Loucy (cell line): ENCODE data around the gene SPRR3.

Experiments
- H2AFZ ChIP-seq: fragments of 200-600 bp; sonication (generic); 2 replicates; pipeline ENCODE4 v1.6.0; 2016; ENCODE audit warnings: antibody characterized with exemption, mild to moderate bottlenecking, low read length, moderate library complexity
- H3F3A ChIP-seq: fragments of 200-600 bp; 2 replicates; pipeline ENCODE4 v1.6.0; 2016; ENCODE audit warnings: antibody characterized with exemption, low read depth, mild to moderate bottlenecking
- H3K27me3 ChIP-seq: fragments of 200-600 bp; sonication (generic); 2 replicates; pipeline ENCODE4 v1.6.1; 2014; ENCODE audit warnings: low read length, mild to moderate bottlenecking; ENCODE audit not compliant: insufficient read depth, poor library complexity, severe bottlenecking
- H3K36me3 ChIP-seq: fragments of 200-600 bp; sonication (generic); 2 replicates; pipeline ENCODE4 v1.6.1; 2016; ENCODE audit warnings: low read length; ENCODE audit not compliant: insufficient read depth
- H3K4me1 ChIP-seq: fragments of 200-600 bp; sonication (generic); 2 replicates; pipeline ENCODE4 v1.5.1; 2014; ENCODE audit warnings: low read length, mild to moderate bottlenecking; ENCODE audit not compliant: insufficient read depth, poor library complexity, severe bottlenecking
- H3K4me2 ChIP-seq: fragments of 200-600 bp; sonication (generic); 2 replicates; pipeline ENCODE4 v1.6.0; 2014; ENCODE audit warnings: antibody characterized with exemption, low read length, low read depth, mild to moderate bottlenecking; ENCODE audit not compliant: poor library complexity, severe bottlenecking
- H3K4me3 ChIP-seq: fragments of 200-600 bp; sonication (generic); 2 replicates; pipeline ENCODE4 v1.5.1; 2014; ENCODE audit warnings: low read length, mild to moderate bottlenecking, mixed read lengths; ENCODE audit not compliant: poor library complexity, severe bottlenecking
- H3K79me2 ChIP-seq: fragments of 200-600 bp; sonication (generic); 2 replicates; pipeline ENCODE4 v1.6.1; 2014; ENCODE audit warnings: low read length; ENCODE audit not compliant: insufficient read depth
- H3K9ac ChIP-seq: fragments of 200-600 bp; sonication (generic); 2 replicates; pipeline ENCODE4 v1.6.0; 2014; ENCODE audit warnings: mild to moderate bottlenecking, low read depth, low read length, moderate library complexity; ENCODE audit not compliant: poor library complexity, severe bottlenecking
- H3K9me2 ChIP-seq: fragments of 200-600 bp; sonication (generic); replicated peaks from 2 replicates; pipeline ENCODE4 v1.6.1; 2016; ENCODE audit warnings: low read depth, low read length, mixed read lengths
- H3K9me3 ChIP-seq: fragments of 200-600 bp; sonication (generic); 2 replicates; pipeline ENCODE4 v1.6.1; 2014; ENCODE audit warnings: mild to moderate bottlenecking, antibody characterized with exemption, low read length, low read depth; ENCODE audit not compliant: insufficient read depth
- H4K20me1 ChIP-seq: fragments of 200-600 bp; sonication (generic); 2 replicates; pipeline ENCODE4 v1.6.0; 2014; ENCODE audit warnings: antibody characterized with exemption, low read length, mild to moderate bottlenecking; ENCODE audit not compliant: insufficient read depth, poor library complexity, severe bottlenecking
- CTCF ChIP-seq: fragments of 200-600 bp; sonication (generic); conservative IDR thresholded peaks from 2 replicates; pipeline ENCODE4 v1.5.1; 2014; ENCODE audit warnings: mild to moderate bottlenecking, antibody characterized with exemption, low read length
- EZH2phosphoT487 ChIP-seq: fragments of 200-600 bp; IDR thresholded peaks from 2 replicates; pipeline ENCODE4 v1.6.1; 2018; ENCODE audit warnings: antibody characterized with exemption, mild to moderate bottlenecking, moderate library complexity, borderline replicate concordance

SPRR3 gene

GRCh38 chr1:152960452-152961044, 41.0 kb upstream of the SPRR3 start:
- Histone ChIP-seq H3K4me3 (no peak overlapping the region), H3K36me3 (no peaks in the 10 kb centered on the region)

GRCh38 chr1:152961226-152961891, 40.2 kb upstream of the SPRR3 start:
- Histone ChIP-seq H3K4me2 (no peak overlapping the region), H2AFZ (0 out of 2 replicates have a peak overlapping the region, but pooled peaks have one; percentile 23), H3F3A (no peaks in the 10 kb centered on the region), H3K27me3 (no peaks in the 10 kb centered on the region), H3K4me3 (no peak overlapping the region), H3K36me3 (no peaks in the 10 kb centered on the region), H4K20me1 (no peaks in the 10 kb centered on the region), H3K9ac (no peak overlapping the region), H3K4me1 (no peaks in the 10 kb centered on the region), H3K9me3 (no peaks in the 10 kb centered on the region), H3K9me2 (no peaks in the 10 kb centered on the region), H3K79me2 (no peaks in the 10 kb centered on the region)
- TF ChIP-seq EZH2phosphoT487 (no peak), CTCF (no peak)

More at GRCh38 chr1:152960452-152961044, 41.0 kb upstream of the SPRR3 start:
- Histone ChIP-seq H3K4me1 (no peaks in the 10 kb centered on the region), H3K4me2 (no peak overlapping the region), H3K9ac (no peak overlapping the region), H3F3A (no peaks in the 10 kb centered on the region), H3K27me3 (no peaks in the 10 kb centered on the region), H2AFZ (0 out of 2 replicates have a peak overlapping the region, but pooled peaks have one; percentile 23), H4K20me1 (no peaks in the 10 kb centered on the region), H3K79me2 (no peaks in the 10 kb centered on the region), H3K9me3 (no peaks in the 10 kb centered on the region), H3K9me2 (no peaks in the 10 kb centered on the region)
- TF ChIP-seq CTCF (peak; percentile 48), EZH2phosphoT487 (no peak)

GRCh38 chr1:152962876-152963415, 38.6 kb upstream of the SPRR3 start:
- Histone ChIP-seq H2AFZ (no peak overlapping the region), H3K9ac (no peak overlapping the region), H3F3A (no peaks in the 10 kb centered on the region), H3K4me3 (no peak overlapping the region), H3K79me2 (no peaks in the 10 kb centered on the region), H3K4me1 (no peaks in the 10 kb centered on the region), H3K36me3 (no peaks in the 10 kb centered on the region), H4K20me1 (no peaks in the 10 kb centered on the region), H3K9me2 (no peaks in the 10 kb centered on the region), H3K9me3 (no peaks in the 10 kb centered on the region), H3K27me3 (peaks cover 10% of the 10 kb centered on the region), H3K4me2 (no peak overlapping the region)
- no peak for TF ChIP-seq EZH2phosphoT487
- no peak for TF ChIP-seq CTCF
